Testis (tissue), 2 donors: Measurements from ENCODE around the gene LUC7L3.

Experiments used
- POLR2A ChIP-seq: fragments of 450-650 bp; IDR thresholded peaks from one replicate; pipeline ENCODE4 v1.6.1; 2017; ENCODE audit warnings: antibody characterized with exemption, mild to moderate bottlenecking, moderate library complexity
- TF ChIP-seq, protein P1 (sequence below), 3 experiments: fragments of 450-650 bp in 2 of 3; fragments of 200-600 bp in 1 of 3; sonication (generic) in 1 of 3; IDR thresholded peaks; one replicate each; pipeline ENCODE4 v1.5.1; 2016 to 2019; ENCODE audit warnings: antibody characterized with exemption in 3 of 3, mild to moderate bottlenecking in 2 of 3, moderate library complexity in 1 of 3

DNA sequence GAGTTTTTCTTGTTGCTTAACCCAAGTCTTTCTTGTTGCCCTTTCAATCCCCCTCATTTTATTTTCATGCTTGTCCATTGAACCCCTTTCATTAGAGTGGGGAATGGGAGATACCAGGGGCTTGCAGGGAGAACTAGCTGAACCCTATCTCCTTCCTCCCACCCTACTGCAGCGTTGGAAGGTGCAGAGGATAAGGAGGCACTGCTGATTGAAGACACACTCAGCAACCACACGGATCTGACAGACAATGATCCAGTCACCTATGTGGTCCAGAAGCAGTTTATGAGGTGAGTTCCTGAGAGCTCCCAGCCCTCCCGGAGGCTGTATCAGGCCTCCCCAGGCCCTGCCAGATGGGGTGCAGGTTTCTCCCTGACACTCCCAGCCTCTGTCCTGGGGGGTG is 44.2 kb upstream of the LUC7L3 start:
- TF ChIP-seq, protein P1, sequence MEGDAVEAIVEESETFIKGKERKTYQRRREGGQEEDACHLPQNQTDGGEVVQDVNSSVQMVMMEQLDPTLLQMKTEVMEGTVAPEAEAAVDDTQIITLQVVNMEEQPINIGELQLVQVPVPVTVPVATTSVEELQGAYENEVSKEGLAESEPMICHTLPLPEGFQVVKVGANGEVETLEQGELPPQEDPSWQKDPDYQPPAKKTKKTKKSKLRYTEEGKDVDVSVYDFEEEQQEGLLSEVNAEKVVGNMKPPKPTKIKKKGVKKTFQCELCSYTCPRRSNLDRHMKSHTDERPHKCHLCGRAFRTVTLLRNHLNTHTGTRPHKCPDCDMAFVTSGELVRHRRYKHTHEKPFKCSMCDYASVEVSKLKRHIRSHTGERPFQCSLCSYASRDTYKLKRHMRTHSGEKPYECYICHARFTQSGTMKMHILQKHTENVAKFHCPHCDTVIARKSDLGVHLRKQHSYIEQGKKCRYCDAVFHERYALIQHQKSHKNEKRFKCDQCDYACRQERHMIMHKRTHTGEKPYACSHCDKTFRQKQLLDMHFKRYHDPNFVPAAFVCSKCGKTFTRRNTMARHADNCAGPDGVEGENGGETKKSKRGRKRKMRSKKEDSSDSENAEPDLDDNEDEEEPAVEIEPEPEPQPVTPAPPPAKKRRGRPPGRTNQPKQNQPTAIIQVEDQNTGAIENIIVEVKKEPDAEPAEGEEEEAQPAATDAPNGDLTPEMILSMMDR (IDR thresholded peaks at IDR 0.05) = no peak
- TF ChIP-seq POLR2A = no peak
